ENCODE data around the gene SLX4IP.

Gene SLX4IP

DNA sequence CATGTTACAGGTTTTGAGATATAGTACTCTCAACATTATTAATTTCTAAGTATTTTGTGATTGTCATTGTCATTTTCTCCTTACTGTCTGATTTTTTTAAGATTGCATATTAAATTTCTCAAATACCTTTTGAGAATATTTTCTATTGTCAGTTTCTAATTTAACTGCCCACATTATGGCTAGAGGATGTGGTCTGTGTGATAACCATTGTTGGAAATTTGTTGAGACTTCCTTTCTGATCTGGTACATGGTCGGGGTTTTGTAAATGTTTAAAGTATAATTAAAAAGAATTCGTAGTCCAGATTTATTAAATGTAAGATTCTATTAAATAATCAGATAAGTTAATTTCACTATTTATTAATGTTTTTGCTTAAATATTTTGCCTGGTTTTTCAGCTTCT, 60.1 kb downstream of the SLX4IP start:
- no peak for TF ChIP-seq SIN3A (IDR thresholded peaks at IDR 0.05; ENCODE audit: borderline replicate concordance, insufficient read depth, low read length)
- no peak for TF ChIP-seq FOXP2 (optimal IDR thresholded peaks at IDR 0.05; ENCODE audit: borderline replicate concordance, extremely low read depth, extremely low read length, insufficient read depth)
- TF ChIP-seq TAF1 (IDR thresholded peaks at IDR 0.05; ENCODE audit: borderline replicate concordance, insufficient read depth, low read length): no peak
- TF ChIP-seq, protein P1, sequence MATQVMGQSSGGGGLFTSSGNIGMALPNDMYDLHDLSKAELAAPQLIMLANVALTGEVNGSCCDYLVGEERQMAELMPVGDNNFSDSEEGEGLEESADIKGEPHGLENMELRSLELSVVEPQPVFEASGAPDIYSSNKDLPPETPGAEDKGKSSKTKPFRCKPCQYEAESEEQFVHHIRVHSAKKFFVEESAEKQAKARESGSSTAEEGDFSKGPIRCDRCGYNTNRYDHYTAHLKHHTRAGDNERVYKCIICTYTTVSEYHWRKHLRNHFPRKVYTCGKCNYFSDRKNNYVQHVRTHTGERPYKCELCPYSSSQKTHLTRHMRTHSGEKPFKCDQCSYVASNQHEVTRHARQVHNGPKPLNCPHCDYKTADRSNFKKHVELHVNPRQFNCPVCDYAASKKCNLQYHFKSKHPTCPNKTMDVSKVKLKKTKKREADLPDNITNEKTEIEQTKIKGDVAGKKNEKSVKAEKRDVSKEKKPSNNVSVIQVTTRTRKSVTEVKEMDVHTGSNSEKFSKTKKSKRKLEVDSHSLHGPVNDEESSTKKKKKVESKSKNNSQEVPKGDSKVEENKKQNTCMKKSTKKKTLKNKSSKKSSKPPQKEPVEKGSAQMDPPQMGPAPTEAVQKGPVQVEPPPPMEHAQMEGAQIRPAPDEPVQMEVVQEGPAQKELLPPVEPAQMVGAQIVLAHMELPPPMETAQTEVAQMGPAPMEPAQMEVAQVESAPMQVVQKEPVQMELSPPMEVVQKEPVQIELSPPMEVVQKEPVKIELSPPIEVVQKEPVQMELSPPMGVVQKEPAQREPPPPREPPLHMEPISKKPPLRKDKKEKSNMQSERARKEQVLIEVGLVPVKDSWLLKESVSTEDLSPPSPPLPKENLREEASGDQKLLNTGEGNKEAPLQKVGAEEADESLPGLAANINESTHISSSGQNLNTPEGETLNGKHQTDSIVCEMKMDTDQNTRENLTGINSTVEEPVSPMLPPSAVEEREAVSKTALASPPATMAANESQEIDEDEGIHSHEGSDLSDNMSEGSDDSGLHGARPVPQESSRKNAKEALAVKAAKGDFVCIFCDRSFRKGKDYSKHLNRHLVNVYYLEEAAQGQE (IDR thresholded peaks at IDR 0.05; ENCODE audit: insufficient read depth in 1 of 2, low read depth in 2 of 2, low read length in 2 of 2): no peak

DNA sequence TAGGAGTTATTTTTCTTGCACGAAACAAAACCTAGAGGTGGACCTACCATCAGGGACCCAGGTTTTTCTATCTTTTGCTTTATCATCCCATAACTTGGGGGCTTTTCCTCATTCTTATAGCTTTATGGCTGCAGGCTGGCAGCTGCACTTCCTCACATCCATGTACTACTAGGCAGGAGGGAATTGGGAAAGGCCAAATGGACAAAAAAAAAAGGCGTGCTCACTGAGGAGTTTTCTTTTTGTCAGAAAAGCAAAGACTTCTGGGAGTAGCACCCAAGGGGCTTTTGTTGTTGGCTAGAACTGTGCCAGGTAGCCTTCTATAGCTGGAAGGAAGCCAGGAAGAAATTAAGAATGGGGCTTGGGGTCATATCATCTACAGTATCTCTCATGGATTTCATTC, 61.4 kb downstream of the SLX4IP start:
- TF ChIP-seq, protein P1 (IDR thresholded peaks at IDR 0.05; ENCODE audit: insufficient read depth in 1 of 2, low read depth in 2 of 2, low read length in 2 of 2): no peak
- no peak for TF ChIP-seq POLR2AphosphoS5 (IDR thresholded peaks at IDR 0.05; ENCODE audit: low read depth, low read length)
- no peak for TF ChIP-seq SIN3A (IDR thresholded peaks at IDR 0.05; ENCODE audit: borderline replicate concordance, insufficient read depth, low read length)
- TF ChIP-seq TAF1 (IDR thresholded peaks at IDR 0.05; ENCODE audit: borderline replicate concordance, insufficient read depth, low read length): no peak
- no peak for TF ChIP-seq FOXP2 (optimal IDR thresholded peaks at IDR 0.05; ENCODE audit: borderline replicate concordance, extremely low read depth, extremely low read length, insufficient read depth)

DNA sequence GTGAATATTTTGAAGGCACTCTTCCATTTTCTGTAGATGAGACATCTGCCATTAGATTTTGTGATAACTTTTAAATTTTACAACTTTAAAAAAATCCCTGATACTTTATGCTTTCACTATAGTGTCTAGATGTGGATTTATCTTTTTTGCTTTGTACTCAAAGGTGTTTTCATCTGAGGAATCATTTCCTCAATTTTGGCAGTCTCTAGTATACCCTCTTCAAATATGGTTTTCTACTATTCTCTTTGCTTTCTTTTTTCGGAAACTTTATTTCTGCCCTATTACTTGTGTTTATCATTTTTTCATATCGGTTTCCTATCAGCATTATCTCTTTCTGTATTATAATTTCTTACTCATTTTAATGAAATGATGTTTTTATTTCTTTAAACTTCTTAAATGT, 62.2 kb downstream of the SLX4IP start:
- no peak for TF ChIP-seq SIN3A (IDR thresholded peaks at IDR 0.05; ENCODE audit: borderline replicate concordance, insufficient read depth, low read length)
- TF ChIP-seq, protein P1 (IDR thresholded peaks at IDR 0.05; ENCODE audit: insufficient read depth in 1 of 2, low read depth in 2 of 2, low read length in 2 of 2): no peak
- TF ChIP-seq TAF1 (IDR thresholded peaks at IDR 0.05; ENCODE audit: borderline replicate concordance, insufficient read depth, low read length): no peak
- no peak for TF ChIP-seq POLR2AphosphoS5 (IDR thresholded peaks at IDR 0.05; ENCODE audit: low read depth, low read length)
- TF ChIP-seq FOXP2 (optimal IDR thresholded peaks at IDR 0.05; ENCODE audit: borderline replicate concordance, extremely low read depth, extremely low read length, insufficient read depth): no peak

DNA sequence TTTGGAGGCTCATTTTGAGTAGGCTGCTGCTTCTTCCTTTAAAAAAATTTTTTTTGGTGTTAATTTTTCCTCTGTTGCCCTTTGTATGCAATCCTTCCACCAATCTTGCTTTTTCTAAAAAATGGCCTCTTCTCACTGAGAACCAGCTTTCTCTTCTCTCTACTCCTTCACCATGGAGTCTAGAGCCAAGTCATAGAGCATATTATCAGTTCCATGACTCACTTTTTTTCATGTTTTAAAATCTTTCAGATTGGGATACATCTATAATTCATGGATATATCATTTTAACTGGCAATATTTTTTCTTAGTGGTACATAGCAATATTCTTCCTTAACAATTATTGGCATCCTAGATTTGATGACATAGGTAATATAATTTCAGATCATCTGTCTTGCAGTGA, 62.7 kb downstream of the SLX4IP start:
- TF ChIP-seq, protein P1 (IDR thresholded peaks at IDR 0.05; ENCODE audit: insufficient read depth in 1 of 2, low read depth in 2 of 2, low read length in 2 of 2): no peak
- no peak for TF ChIP-seq POLR2AphosphoS5 (IDR thresholded peaks at IDR 0.05; ENCODE audit: low read depth, low read length)
- TF ChIP-seq SIN3A (IDR thresholded peaks at IDR 0.05; ENCODE audit: borderline replicate concordance, insufficient read depth, low read length): no peak
- no peak for TF ChIP-seq TAF1 (IDR thresholded peaks at IDR 0.05; ENCODE audit: borderline replicate concordance, insufficient read depth, low read length)
- TF ChIP-seq FOXP2 (optimal IDR thresholded peaks at IDR 0.05; ENCODE audit: borderline replicate concordance, extremely low read depth, extremely low read length, insufficient read depth): no peak

DNA sequence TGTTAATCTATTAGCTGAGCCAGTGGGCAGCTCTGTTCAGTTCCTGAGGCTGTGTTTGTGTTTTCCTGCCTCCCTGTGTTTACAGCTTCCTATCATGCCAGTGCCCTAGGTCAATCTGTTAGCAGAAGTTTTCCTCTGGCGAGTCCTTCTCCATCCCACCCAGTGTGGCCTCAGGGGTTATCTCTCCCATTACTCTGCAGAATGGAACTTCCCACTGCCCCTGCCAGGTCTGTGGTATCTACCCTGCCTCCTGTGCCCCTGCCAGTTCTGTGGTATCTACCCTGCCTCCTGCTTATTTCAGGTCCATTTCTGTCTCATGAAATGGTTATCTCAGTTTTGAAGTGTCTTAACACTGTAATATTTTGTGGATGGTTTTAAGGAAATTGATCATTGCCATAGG, 63.1 kb downstream of the SLX4IP start:
- TF ChIP-seq SIN3A (IDR thresholded peaks at IDR 0.05; ENCODE audit: borderline replicate concordance, insufficient read depth, low read length) (no peak), FOXP2 (optimal IDR thresholded peaks at IDR 0.05; ENCODE audit: borderline replicate concordance, extremely low read depth, extremely low read length, insufficient read depth) (no peak), POLR2AphosphoS5 (IDR thresholded peaks at IDR 0.05; ENCODE audit: low read depth, low read length) (no peak), TAF1 (IDR thresholded peaks at IDR 0.05; ENCODE audit: borderline replicate concordance, insufficient read depth, low read length) (no peak)
- TF ChIP-seq, protein P1 (IDR thresholded peaks at IDR 0.05; ENCODE audit: insufficient read depth in 1 of 2, low read depth in 2 of 2, low read length in 2 of 2): no peak

Data from PFSK-1 (cell line).